Heart left ventricle (tissue), 13 donors: ENCODE data around the gene FMO2.

Experiments
- POLR2A ChIP-seq, 2 donors: fragments of 450-650 bp; IDR thresholded peaks; one replicate each; pipeline ENCODE4 v1.6.1; 2017; ENCODE audit warnings: antibody characterized with exemption in 2 of 2, mild to moderate bottlenecking in 2 of 2, moderate library complexity in 2 of 2
- TF ChIP-seq, protein P1 (sequence below), 12 donors: fragments of 200-600 bp; sonication (generic) in 4 of 12; IDR thresholded peaks; one replicate each; pipeline versions ENCODE4 v1.5.0 to v1.8.0; 2018 to 2022; ENCODE audit warnings: antibody characterized with exemption in 12 of 12, mild to moderate bottlenecking in 5 of 12
- donor health status: ischemic (EF 13 %, LVEDD 7.1; RV severe dilation, severe dysfunction).
- donor health status: DM: no; HTN: yes; CAD: no.
- donor health status: DM: no; HTN: no; CAD: no.
- donor health status: ischemic (EF 25% LVEDD 6.9; RV normal size, moderate dysfunction).
- donor health status: ischemic (EF 25% LVEDD 5.7; RV mildly dilated, moderate dysfunction).
- donor health status: ischemic (EF 35%, LVEDD 5.7; RV mildly dilated, moderate dysfunction).
- donor health status: nonischemic (EF 11% LVEDD 7.7; RV severe dilation, severe dysfunction).
- donor health status: DM: yes; HTN: yes; CAD: no.
- donor health status: PGD.
- donor health status: ischemic (EF 29% LVEDD 5.4; RV normal size, mild dysfunction).
- donor health status: nonischemic (EF 23%, LVEDD 6.1; RV moderate dilation, normal function).

- no peak for TF ChIP-seq POLR2A (IDR thresholded peaks at IDR 0.05)
- TF ChIP-seq, protein P1, sequence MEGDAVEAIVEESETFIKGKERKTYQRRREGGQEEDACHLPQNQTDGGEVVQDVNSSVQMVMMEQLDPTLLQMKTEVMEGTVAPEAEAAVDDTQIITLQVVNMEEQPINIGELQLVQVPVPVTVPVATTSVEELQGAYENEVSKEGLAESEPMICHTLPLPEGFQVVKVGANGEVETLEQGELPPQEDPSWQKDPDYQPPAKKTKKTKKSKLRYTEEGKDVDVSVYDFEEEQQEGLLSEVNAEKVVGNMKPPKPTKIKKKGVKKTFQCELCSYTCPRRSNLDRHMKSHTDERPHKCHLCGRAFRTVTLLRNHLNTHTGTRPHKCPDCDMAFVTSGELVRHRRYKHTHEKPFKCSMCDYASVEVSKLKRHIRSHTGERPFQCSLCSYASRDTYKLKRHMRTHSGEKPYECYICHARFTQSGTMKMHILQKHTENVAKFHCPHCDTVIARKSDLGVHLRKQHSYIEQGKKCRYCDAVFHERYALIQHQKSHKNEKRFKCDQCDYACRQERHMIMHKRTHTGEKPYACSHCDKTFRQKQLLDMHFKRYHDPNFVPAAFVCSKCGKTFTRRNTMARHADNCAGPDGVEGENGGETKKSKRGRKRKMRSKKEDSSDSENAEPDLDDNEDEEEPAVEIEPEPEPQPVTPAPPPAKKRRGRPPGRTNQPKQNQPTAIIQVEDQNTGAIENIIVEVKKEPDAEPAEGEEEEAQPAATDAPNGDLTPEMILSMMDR (IDR thresholded peaks at IDR 0.05) = no peak
Measured at GRCh38 chr1:171250263-171250662, 65.2 kb downstream of the FMO2 start.
